C4-2B (cell line): Measurements from ENCODE around the gene P3H2.

Experiments
- H3K27ac ChIP-seq: fragments of 450-650 bp; 2 replicates; pipeline ENCODE4 v1.5.1; 2017
- ZFX ChIP-seq: fragments of 450-650 bp; IDR thresholded peaks from 2 replicates; pipeline ENCODE4 v1.6.1; 2017
- TF ChIP-seq, protein P1 (sequence below): fragments of 450-650 bp; conservative IDR thresholded peaks from 2 replicates; pipeline ENCODE4 v1.5.1; 2017; ENCODE audit warnings: mild to moderate bottlenecking

Gene P3H2

DNA sequence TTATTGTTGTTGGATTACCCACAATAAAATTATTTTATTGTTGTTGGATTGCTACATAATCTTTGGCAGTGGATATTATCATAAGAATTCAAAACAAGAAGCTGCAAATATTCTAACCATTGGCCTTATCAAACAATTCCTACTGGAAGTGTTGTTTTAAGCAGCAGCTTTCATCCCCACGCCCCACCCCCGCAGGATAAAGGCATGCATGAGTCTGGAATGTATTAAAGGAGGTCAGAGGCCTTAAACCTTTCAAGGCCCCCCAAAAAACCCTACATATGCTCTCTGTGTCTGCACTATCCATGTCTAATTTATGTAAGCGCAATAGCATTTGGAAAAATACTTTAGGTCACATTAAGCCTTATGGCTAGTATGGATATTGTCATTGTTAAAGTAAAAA, 23.1 kb downstream of the P3H2 start:
- no peak overlapping the region for H3K27ac ChIP-seq
- no peak for TF ChIP-seq ZFX
- TF ChIP-seq, protein P1, sequence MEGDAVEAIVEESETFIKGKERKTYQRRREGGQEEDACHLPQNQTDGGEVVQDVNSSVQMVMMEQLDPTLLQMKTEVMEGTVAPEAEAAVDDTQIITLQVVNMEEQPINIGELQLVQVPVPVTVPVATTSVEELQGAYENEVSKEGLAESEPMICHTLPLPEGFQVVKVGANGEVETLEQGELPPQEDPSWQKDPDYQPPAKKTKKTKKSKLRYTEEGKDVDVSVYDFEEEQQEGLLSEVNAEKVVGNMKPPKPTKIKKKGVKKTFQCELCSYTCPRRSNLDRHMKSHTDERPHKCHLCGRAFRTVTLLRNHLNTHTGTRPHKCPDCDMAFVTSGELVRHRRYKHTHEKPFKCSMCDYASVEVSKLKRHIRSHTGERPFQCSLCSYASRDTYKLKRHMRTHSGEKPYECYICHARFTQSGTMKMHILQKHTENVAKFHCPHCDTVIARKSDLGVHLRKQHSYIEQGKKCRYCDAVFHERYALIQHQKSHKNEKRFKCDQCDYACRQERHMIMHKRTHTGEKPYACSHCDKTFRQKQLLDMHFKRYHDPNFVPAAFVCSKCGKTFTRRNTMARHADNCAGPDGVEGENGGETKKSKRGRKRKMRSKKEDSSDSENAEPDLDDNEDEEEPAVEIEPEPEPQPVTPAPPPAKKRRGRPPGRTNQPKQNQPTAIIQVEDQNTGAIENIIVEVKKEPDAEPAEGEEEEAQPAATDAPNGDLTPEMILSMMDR, result no peak

DNA sequence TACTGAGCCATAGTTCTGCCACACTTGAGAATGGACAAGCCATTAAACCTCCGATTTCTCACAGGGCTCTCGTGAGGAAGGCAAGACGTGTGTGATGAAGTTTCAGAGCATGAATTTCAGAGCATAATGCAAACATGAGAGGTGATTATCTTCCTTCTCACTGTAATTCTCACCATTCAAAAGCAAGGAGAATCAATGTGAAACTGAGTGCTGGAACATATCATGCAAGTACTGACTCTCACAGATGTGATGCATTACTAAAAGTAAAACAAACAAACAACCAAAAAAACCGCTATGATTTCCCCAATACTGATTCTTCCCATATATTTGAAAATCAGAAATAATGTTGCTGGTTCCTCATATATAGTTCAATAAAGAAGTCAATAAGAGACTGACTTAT, 23.7 kb downstream of the P3H2 start:
- TF ChIP-seq ZFX, result no peak
- TF ChIP-seq, protein P1, result no peak
- H3K27ac ChIP-seq, result no peak overlapping the region

DNA sequence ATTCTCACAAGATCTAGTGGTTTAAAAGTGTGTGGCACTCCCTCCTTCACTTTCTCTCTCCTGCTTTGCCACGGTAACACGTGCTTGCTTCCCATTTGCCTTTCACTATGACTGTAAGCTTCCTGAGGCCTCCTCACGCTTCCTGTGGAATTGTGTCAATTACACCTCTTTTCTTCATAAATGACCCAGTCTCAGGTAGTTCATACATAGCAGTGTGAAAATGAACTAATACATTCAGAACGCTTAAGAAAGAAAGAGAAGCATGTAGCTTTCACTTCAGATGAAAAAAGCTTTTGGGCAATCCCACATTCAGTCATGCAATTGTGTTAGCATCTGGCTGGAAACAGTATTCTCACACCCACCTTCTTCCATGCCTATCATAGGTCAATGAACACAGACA, 24.4 kb downstream of the P3H2 start:
- H3K27ac ChIP-seq, result no peak overlapping the region
- TF ChIP-seq, protein P1, result no peak
- no peak for TF ChIP-seq ZFX

DNA sequence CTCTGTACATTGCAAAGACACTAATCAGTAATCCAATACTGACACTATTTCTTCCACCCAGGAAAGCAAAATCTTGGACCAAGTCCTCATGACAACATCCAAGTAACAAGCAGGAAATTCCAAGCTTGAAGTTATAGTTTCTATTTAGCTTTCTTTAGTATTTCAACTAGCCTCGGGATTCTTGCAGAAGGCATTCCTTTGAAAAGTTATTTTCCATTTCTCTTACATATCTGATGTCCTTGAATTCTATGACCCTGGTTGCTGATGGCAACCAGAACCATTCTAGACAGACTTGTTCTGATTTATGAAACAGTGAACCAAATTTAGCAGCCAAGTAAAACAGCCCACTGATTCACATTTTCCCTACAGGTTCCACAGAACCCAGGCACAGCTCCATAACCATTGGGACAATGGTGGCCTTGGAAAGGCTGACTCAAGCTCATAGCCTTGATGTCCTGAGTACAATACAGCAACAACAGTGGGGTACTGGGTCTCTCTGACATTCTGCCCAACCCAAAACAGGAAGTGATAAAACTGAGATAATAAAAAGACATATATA, 26.5 kb downstream of the P3H2 start:
- no peak overlapping the region for H3K27ac ChIP-seq
- TF ChIP-seq, protein P1, result no peak
- TF ChIP-seq ZFX, result no peak

DNA sequence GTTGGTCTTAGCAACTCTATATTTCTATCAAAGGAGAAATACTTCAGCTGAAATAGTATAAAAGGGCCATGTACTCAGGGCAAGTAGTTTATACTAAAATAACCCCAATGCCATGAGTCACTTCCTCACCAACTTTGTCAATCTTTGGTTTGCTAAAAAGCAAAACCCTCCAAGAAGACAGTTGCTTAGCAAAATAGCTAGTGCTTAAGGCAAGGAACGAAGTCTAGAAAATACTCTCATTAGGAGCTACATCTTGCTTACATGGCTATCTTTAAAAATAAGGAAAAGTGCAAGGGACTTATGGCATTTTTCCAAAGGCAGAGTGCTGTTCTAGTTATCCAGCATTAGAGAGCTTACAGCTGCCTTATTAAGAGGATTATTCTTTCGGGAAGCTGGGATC, 28.4 kb downstream of the P3H2 start:
- no peak overlapping the region for H3K27ac ChIP-seq
- TF ChIP-seq ZFX, result no peak
- TF ChIP-seq, protein P1, result no peak

DNA sequence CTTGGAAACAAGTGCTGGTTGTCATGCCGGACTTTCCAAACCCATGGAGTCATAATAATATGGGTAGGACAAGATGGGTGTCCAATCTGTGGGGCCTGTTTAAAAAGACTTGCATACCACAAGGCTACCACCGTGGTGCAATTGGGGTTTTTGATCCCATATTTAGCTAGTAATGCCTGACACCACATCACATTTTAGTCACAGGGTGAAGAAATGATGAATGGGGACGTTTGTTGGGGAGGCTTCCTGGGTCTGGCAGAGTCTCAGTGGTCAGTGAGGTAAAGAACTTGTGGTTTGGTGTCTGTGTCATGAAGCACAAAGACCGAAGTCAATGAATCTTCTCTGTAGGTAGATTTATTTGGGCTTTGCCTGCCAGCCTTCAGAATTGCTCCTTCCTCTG, 31.0 kb downstream of the P3H2 start:
- TF ChIP-seq ZFX, result no peak
- TF ChIP-seq, protein P1, result no peak
- H3K27ac ChIP-seq, result no peak overlapping the region

DNA sequence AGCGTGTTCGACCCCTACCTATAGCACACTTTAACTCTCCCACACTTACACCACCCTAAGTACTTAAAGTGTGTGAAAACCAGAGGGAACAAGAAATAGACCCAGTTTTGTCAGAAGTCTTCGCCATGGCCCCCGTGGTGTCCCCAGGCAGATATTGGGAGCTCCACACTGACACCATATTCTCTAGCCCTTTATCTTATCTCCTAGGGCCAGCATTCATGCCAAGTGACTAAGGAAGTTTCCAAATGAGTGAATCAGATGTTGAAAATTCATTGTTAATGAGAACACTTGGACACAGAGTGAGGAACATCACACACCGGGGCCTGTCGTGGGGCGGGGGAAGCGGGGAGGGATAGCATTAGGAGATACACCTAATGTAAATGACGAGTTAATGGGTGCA, 31.8 kb downstream of the P3H2 start:
- H3K27ac ChIP-seq, result no peak overlapping the region
- TF ChIP-seq ZFX, result no peak
- TF ChIP-seq, protein P1, result no peak
